GM12878 (cell line): ENCODE results near the gene MYLK4. TPM values are rescaled to one million over a fixed set of nuclear protein-coding genes. Genes with fewer than 3 reads are reported as not detected.

Experiments used
- ATAC-seq: fragments of 200-7000 bp; cut with Tn5 transposase; 3 replicates; pipeline ENCODE4 v1.9.1; 2020; ENCODE audit warnings: mild to moderate bottlenecking, moderate library complexity
- BruUV-seq: library from RNA; stranded (reverse); fragments of 400-500 nt; replicated peaks from 2 replicates; lab custom pipeline; 2021; lab: Mats Ljungman, UMichigan
- CTCF ChIA-PET: fragments of 300-600 bp; sonication (Branson Sonifier 250); formaldehyde crosslinking; extraction: SDS; loops from one replicate; lab custom pipeline; 2021; ENCODE audit warnings: inconsistent platforms; lab: Yijun Ruan, JAX
- POLR2A ChIA-PET: fragments of 350-600 bp; formaldehyde crosslinking; extraction: SDS; loops from one replicate; lab custom pipeline; 2021; ENCODE audit warnings: inconsistent platforms; lab: Charles Lee
- RAD21 ChIA-PET: fragments of 300-600 bp; sonication (Branson Sonifier 250); formaldehyde crosslinking; loops from one replicate; lab custom pipeline; 2023; ENCODE audit warnings: antibody characterized with exemption; ENCODE audit not compliant: unreplicated experiment; lab: Charles Lee
- SMC1A ChIA-PET: fragments of 300-600 bp; sonication (Branson Sonifier 250); formaldehyde crosslinking; loops from one replicate; lab custom pipeline; 2023; ENCODE audit not compliant: unreplicated experiment, uncharacterized antibody; lab: Charles Lee
- DNase-seq: peaks from one replicate; pipeline ENCODE4 v3.0.0-alpha.2; 2011; ENCODE audit warnings: low read depth, low spot score
- FAIRE-seq: peaks from 3 replicates; lab custom pipeline; 2011; peaks lifted over from hg19 to GRCh38; lab: Jason Lieb, UNC
- H2AFZ ChIP-seq: 2 replicates; pipeline ENCODE4 v1.6.0; 2011; ENCODE audit warnings: low read depth, low read length, control low read depth; ENCODE audit not compliant: control insufficient read depth
- H3K27ac ChIP-seq: 2 replicates; pipeline ENCODE4 v1.5.1; 2011; ENCODE audit warnings: control low read depth; ENCODE audit not compliant: control insufficient read depth, insufficient read depth
- H3K27me3 ChIP-seq, 2 experiments: replicated peaks in 1 of 2; 2 replicates each; pipeline versions ENCODE4 v1.6.0 to v1.6.1; 2011; ENCODE audit warnings: low read length in 1 of 2; ENCODE audit not compliant: control insufficient read depth in 2 of 2, insufficient read depth in 2 of 2
- H3K36me3 ChIP-seq, 2 experiments: 2 replicates each; pipeline ENCODE4 v1.5.1; 2011; ENCODE audit warnings: low read length in 1 of 2; ENCODE audit not compliant: control insufficient read depth in 2 of 2, insufficient read depth in 2 of 2
- H3K4me1 ChIP-seq: 2 replicates; pipeline ENCODE4 v1.6.1; 2011; ENCODE audit warnings: mild to moderate bottlenecking, low read length, moderate library complexity, mixed read lengths; ENCODE audit not compliant: control insufficient read depth, insufficient read depth
- H3K4me2 ChIP-seq: 2 replicates; pipeline ENCODE4 v1.6.0; 2011; ENCODE audit warnings: control low read depth; ENCODE audit not compliant: control insufficient read depth, insufficient read depth
- H3K4me3 ChIP-seq: fragments of 200-600 bp; sonication (generic); 2 replicates; pipeline ENCODE4 v1.5.1; 2016
- H3K79me2 ChIP-seq: 2 replicates; pipeline ENCODE4 v1.6.0; 2011; ENCODE audit warnings: low read length; ENCODE audit not compliant: control insufficient read depth, insufficient read depth
- H3K9ac ChIP-seq: 2 replicates; pipeline ENCODE4 v1.8.0; 2011; ENCODE audit warnings: low read length, control low read depth, mixed read lengths; ENCODE audit not compliant: control insufficient read depth, insufficient read depth
- H3K9me3 ChIP-seq: replicated peaks from 3 replicates; pipeline ENCODE4 v1.5.1; 2011; ENCODE audit warnings: mild to moderate bottlenecking, low read length; ENCODE audit not compliant: control insufficient read depth, insufficient read depth
- H4K20me1 ChIP-seq: 2 replicates; pipeline ENCODE4 v1.6.0; 2011; ENCODE audit not compliant: control insufficient read depth, insufficient read depth
- ASH2L ChIP-seq: fragments of 300-600, 200-600 bp; sonication (generic); IDR thresholded peaks from 2 replicates; pipeline ENCODE4 v1.6.1; 2017; ENCODE audit warnings: low read depth, mild to moderate bottlenecking, borderline replicate concordance
- BCL3 ChIP-seq: IDR thresholded peaks from 2 replicates; pipeline ENCODE4 v1.6.1; 2011; ENCODE audit warnings: borderline replicate concordance, low read depth, mild to moderate bottlenecking, moderate library complexity, low read length; ENCODE audit not compliant: insufficient read depth, poor library complexity, severe bottlenecking
- BCLAF1 ChIP-seq: fragments of 450-650 bp; IDR thresholded peaks from 2 replicates; pipeline ENCODE4 v1.6.1; 2017; ENCODE audit warnings: antibody characterized with exemption, mild to moderate bottlenecking, moderate library complexity
- BRCA1 ChIP-seq: IDR thresholded peaks from 2 replicates; pipeline ENCODE4 v1.6.1; 2011; ENCODE audit warnings: low read depth, low read length, improper control_type of control experiment
- CBX5 ChIP-seq: sonication (generic); IDR thresholded peaks from 2 replicates; pipeline ENCODE4 v1.6.1; 2016; ENCODE audit warnings: low read depth, moderate library complexity, mild to moderate bottlenecking, inconsistent platforms
- CHD2 ChIP-seq: IDR thresholded peaks from 2 replicates; pipeline ENCODE4 v1.6.1; 2011; ENCODE audit warnings: low read depth, low read length, improper control_type of control experiment, borderline replicate concordance
- FOXM1 ChIP-seq: IDR thresholded peaks from 2 replicates; pipeline ENCODE4 v1.6.1; 2012; ENCODE audit warnings: low read depth, mild to moderate bottlenecking, inconsistent platforms, low read length, moderate library complexity
- PAX8 ChIP-seq: fragments of 450-650 bp; IDR thresholded peaks from 2 replicates; pipeline ENCODE4 v1.6.1; 2017; ENCODE audit warnings: mild to moderate bottlenecking, moderate library complexity
- SUZ12 ChIP-seq: fragments of 200-600 bp; sonication (generic); IDR thresholded peaks from one replicate; pipeline ENCODE4 v1.6.1; 2018; ENCODE audit warnings: antibody characterized with exemption, mild to moderate bottlenecking; ENCODE audit not compliant: unreplicated experiment
- TARDBP ChIP-seq: IDR thresholded peaks from 2 replicates; pipeline ENCODE4 v1.6.1; 2016; ENCODE audit warnings: borderline replicate concordance
- TBL1XR1 ChIP-seq: IDR thresholded peaks from 2 replicates; pipeline ENCODE4 v1.6.1; 2012; ENCODE audit warnings: low read depth, low read length, improper control_type of control experiment
- ZNF592 ChIP-seq: fragments of 450-650 bp; IDR thresholded peaks from 2 replicates; pipeline ENCODE4 v1.6.1; 2017; ENCODE audit warnings: mild to moderate bottlenecking, moderate library complexity
- WGBS: methylation state at CpG from one replicate; pipeline ENCODE4 v1.1.6; 2016; ENCODE audit warnings: low lambda C conversion rate; ENCODE audit not compliant: insufficient replicate concordance, insufficient coverage; ENCODE audit errors: missing lambda C conversion rate; 5-methylcytosine and 5-hydroxymethylcytosine counted together
- in situ Hi-C: fragments of 300-500 bp; cut with MboI; formaldehyde crosslinking; loops from 9 replicates; pipeline ENCODE4 v1.14.3; 2018; ENCODE audit warnings: mixed read lengths
- intact Hi-C: fragments of 100-400 bp; cut with micrococcal nuclease; formaldehyde crosslinking; loops from one replicate; pipeline ENCODE4 v1.14.2; 2022; ENCODE audit not compliant: unreplicated experiment
- polyA plus RNA-seq, 11 experiments: library from polyadenylated mRNA; depleted of rRNA in 4 of 11; unstranded in 6 of 11; stranded (reverse) in 5 of 11; fragments of >200 nt; fragmentation: Nextera tagmentation in 4 of 11; fragmentation: Illumina TruSeq in 1 of 11; extraction: Ambion mirVana in 4 of 11; extraction: Trizol in 1 of 11; gene quantifications; 1 replicate in 1 of 11; 2 replicates in 10 of 11; pipeline versions ENCODE4 v1.2.1 to v1.2.3, GENCODE V29; 2011 to 2016; ENCODE audit warnings: inconsistent platforms in 2 of 11, missing spikeins in 2 of 11, low read depth in 1 of 11
- total RNA-seq, 4 experiments: library from RNA; depleted of rRNA in 3 of 4; stranded (reverse); fragments of >200 nt in 3 of 4; fragmentation: Illumina TruSeq in 1 of 4; extraction: Trizol in 1 of 4; gene quantifications; 2 replicates each; pipeline versions ENCODE4 v1.2.1 to v1.2.3, GENCODE V29; 2013 to 2021

Gene MYLK4
- total and polyA plus RNA-seq, 10 of the 15 experiments (the other 5 are each of a cell fraction or from before 2014, with no cell fraction given): under 0.01 to 0.09 (median 0.05) TPM; not detected in 1

- TF ChIP-seq BCLAF1 (no peak), PAX8 (no peak), ASH2L (no peak)
Measured at GRCh38 chr6:2714111-2714895, 36.4 kb downstream of the MYLK4 start (continued).

- Histone ChIP-seq H3K4me1 (no peaks in the 10 kb centered on the region), H3K4me2 (no peak overlapping the region), H3K79me2 (no peaks in the 10 kb centered on the region), H3K36me3 (no peaks in the 10 kb centered on the region), H4K20me1 (no peaks in the 10 kb centered on the region), H3K27me3 (no peaks in the 10 kb centered on the region), H3K27ac (no peak overlapping the region), H3K4me3 (no peak overlapping the region), H2AFZ (no peak overlapping the region), H3K9me3 (peaks cover 4% of the 10 kb centered on the region), H3K9ac (no peak overlapping the region)
- CTCF ChIA-PET: interaction anchor here (1.0 to 1.3 kb wide), 2 partner anchors 12 to 37 kb away, joined by 3 to 4 read pairs; partner anchors contain the start of gene MYLK4
- no TSS peak for BruUV-seq
- RAD21 ChIA-PET: no interaction called here
- SMC1A ChIA-PET: no interaction called here
- 60% methylated on average over 8 of the region's 8 CpGs for WGBS
- POLR2A ChIA-PET: no interaction called here
- intact Hi-C loops: no loop called here
- in situ Hi-C loops: no loop called here
- FAIRE-seq (no peak), ATAC-seq (no peak), DNase-seq (no peak)
- TF ChIP-seq CHD2 (no peak), TBL1XR1 (no peak), TARDBP (no peak), BRCA1 (no peak), SUZ12 (no peak), FOXM1 (no peak), CBX5 (no peak), BCL3 (no peak), ZNF592 (no peak)
Measured at GRCh38 chr6:2713473-2714110, 37.1 kb downstream of the MYLK4 start.
